Cerebellar cortex (tissue), 1 donor: Measurements from ENCODE around the gene NPLOC4.
A peak's percentile ranks its signal among the peaks of the same experiment; 100 is the strongest.
"Not testable (repeated sequence)": the region's sequence is repeated elsewhere in the genome, so short reads cannot be mapped to it uniquely, and the experiment has no call there.

ENCODE experiments used
- DNase-seq: peaks from one replicate; pipeline ENCODE4 v3.0.0-alpha.2; 2015; ENCODE audit warnings: low spot score

NPLOC4 gene

GRCh38 chr17:81533339-81534141 is 103.4 kb downstream of the NPLOC4 start:
- DNase-seq: no peak

DNA sequence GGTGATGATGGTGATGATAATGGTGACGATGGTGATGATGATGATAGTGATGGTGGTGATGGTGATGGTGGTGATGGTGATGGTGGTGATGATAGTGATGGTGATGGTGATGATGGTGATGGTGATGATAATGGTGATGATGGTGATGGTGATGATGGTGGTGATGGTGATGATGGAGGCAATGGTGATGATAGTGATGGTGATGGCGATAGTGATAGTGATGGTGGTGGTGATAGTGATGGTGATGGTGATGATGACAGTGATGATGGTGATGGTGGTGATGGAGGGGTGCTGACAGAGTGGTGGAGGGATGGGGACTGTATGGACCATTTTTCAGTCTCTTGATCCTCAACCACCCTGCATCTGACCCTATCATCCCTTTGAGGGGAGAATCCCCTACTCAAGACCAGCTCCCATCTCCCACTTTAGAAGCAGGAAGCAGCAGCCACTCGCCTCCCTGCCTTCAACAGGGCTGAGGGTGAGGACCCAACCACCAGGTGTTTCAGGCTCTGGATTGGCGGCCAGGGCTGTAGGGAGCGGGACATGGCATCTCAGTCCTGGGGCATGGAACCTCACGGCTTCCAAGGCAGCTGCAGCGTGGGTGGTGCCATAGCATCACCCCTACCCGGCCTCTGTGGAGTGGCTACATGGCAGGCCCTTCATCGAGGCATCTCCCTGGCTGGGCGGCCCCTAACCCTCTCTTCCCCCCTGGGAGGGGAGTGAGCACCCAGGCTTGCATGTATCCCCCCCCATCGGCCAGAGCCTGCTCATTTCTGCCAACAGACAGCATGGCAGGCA is 104.2 kb downstream of the NPLOC4 start:
- no peak for DNase-seq

GRCh38 chr17:81531998-81532404 is 104.9 kb downstream of the NPLOC4 start:
- DNase-seq: not testable (repeated sequence)

- not testable (repeated sequence) for DNase-seq
Observed at GRCh38 chr17:81531013-81531412, 105.9 kb downstream of the NPLOC4 start.

DNA sequence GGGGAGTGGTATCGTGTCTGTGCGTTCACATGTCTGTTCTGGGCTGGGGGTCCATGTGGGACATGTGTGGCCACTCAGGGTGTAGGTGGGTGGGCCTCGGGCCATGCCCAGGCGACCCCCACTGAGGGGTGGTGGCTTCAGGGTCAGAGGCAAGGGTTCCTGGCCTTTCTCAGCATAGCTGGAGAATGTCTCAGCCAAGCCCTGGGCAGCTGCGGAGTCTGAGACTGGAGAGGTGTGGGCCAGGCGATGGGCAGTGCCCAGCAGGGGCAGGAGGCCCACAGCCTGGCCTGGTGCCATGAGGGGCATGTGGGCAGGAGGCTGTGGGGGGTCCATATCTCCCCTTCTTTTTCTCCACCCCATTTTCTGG is 107.5 kb downstream of the NPLOC4 start:
- no peak for DNase-seq

- DNase-seq: no peak
Observed at GRCh38 chr17:81528651-81529436, 108.1 kb downstream of the NPLOC4 start.

DNA sequence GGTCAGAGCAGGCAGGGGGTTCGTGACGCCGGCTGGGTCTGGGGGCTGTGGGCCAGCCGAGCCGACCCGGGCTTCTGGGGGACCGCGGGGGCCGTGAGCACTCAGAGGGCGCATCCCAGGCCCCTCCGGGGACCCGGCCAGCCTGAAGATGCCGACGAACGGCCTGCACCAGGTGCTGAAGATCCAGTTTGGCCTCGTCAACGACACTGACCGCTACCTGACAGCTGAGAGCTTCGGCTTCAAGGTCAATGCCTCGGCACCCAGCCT is 108.6 kb downstream of the NPLOC4 start:
- DNase-seq: no peak

DNA sequence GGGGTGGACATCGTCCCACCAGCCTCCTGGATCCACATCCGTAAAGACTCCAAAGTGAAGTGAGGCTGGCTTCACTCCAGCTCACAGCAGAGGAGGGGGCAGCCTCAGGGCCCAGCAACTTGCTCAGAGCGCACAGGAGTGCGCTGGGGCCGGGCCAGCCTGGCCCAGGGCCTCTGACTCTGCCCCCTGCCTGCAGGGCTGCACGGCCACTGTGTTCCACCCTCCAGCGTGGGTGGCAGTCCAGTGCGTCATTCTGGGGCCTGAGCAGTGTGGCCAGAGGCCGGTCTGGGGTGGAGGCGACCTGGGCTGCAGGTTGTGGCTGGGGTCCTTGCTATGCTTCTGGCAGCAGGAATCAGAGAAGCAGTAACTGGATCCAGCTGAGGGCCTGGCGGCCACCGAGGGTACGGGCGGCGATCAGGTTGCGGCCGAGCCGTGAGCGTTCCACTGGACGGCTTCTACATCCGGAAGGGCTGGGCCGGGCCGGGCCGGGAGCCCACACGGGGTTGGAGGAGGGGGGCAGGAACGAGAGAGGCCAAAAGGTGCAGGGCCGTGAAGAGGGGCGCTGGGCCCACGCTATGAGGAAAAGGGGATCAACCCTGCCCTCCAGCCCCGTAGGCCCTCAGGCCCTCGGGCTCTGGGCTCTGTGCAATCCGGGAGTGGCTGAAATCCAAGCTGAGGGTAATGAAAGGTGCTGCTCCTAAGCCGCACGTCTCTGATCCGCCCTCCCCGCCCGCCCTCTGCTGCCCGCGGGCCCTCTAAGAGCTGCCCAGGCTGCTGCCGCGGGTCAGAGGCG is 109.1 kb downstream of the NPLOC4 start, which contains the start of gene FSCN2:
Gene FSCN2, plus strand, starts transcription at position 787 of the 793 bp plus-strand sequence. CDS start 155 bp downstream, outside the sequence.
- no peak for DNase-seq

DNA sequence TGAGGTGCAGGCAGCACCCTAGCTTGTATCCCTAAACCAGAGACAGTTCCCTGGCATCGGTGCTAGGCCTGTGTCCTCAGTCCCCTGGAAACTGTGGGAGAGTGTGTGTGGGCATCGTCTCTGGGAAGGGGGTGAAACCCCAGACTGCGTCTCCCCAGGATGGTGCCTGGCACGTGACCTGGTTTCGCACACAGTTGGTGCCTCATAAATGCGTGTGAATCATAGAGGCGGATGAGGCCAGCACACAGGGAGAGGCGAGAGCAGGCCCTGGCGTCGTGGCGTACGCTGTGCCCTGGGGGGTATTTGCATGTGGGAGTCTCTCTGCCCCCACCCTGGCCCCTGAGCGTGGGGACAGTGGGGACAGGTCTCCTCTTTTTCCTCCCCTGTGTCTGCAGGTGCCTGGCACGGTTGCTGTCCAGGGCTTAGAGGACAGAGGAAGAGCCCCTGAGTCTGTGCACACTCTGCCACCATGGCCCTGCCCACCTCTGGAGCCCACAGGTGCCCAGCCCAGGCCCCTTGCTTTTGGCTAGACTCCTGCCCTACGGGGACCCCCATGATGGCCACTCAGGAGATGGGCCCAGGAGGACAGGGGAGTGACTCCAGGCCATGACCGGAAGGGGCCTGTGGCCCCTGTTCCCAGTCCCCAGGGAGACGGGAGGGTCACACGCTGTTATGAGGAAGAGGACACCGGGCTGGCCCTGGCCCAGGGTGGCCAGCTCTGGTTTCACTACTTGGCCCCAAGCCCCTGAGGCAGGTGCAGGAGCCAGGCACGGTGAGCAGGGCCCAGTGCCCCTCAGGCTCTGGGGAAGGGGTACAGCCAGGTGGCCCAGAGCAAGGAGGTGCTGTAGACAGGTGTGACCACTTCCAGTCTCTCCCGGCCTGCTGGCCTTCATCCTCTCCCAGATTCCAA is 110.0 kb downstream of the NPLOC4 start:
- DNase-seq: no peak

- no peak for DNase-seq
Observed at GRCh38 chr17:81524865-81525159, 112.1 kb downstream of the NPLOC4 start.

DNA sequence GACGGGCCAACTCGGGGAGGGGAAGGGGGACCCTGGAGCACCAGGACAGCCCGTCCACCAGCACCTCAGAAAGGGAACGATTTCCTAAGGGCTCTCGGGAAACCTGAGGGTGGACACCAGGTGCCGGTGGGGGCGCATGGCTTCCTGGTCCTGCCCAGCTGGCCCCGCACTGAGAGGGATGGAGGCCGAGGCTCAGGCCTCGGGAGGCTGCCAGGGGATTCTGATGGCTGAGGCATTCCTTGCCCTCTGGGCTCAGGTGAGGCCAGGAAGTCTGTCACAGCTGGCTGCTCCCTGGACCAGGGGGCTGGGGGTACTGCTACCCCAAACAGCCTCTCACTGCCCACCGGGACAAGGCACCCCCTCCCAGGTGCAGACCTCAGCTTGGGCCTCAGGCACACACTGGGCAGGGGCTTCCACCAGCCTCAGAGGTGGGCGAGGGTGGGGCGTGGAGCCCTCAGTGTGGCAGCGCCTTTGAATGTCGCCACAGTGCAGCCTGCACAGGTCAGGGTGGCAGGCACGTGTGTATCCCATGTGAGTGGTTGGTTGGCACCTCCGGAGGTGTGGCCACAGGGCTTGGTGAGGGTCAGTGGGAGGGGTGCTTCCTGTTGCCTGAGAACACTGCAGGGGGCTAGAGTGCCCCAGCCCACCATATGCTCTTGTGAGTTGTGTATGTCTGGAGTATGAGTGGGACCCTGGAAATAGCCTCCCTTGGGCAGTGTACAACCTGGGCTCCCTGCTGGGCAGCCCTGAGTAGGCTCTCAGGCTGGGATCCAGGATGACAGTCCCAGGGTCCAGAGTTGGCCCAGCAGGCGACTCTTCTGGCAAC is 112.7 kb downstream of the NPLOC4 start:
- no peak for DNase-seq

DNA sequence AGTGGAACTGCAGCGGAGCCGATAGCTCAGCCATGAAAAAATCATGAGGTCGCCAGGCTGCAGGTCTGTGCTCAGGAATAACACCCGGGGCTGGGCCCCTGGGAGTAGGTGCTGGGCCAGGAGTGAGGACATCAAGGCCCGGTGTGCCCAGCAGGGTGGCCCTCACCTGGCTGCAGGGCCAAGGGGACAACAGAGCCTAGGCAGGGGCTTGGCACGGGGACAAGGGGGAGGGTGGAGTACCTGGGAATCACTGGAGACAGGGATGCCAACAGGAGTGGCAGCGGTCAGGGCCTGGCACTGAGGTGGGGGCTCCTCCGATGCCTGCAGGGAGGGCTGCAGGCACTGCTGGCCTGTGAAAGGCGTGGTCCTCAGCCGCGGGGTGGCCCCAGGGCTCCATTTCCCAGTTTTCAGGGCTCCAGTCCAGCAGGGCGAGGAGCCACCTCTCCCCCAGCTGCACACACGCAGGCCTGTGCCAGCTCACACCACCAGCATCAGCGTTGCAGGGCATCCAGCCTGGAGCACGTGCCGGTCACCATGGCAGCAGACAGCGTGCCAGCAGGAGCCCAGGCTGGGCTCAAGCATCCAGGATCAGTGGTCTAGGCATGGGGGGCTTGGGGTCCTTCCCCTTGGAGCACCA is 113.4 kb downstream of the NPLOC4 start:
- no peak for DNase-seq

DNA sequence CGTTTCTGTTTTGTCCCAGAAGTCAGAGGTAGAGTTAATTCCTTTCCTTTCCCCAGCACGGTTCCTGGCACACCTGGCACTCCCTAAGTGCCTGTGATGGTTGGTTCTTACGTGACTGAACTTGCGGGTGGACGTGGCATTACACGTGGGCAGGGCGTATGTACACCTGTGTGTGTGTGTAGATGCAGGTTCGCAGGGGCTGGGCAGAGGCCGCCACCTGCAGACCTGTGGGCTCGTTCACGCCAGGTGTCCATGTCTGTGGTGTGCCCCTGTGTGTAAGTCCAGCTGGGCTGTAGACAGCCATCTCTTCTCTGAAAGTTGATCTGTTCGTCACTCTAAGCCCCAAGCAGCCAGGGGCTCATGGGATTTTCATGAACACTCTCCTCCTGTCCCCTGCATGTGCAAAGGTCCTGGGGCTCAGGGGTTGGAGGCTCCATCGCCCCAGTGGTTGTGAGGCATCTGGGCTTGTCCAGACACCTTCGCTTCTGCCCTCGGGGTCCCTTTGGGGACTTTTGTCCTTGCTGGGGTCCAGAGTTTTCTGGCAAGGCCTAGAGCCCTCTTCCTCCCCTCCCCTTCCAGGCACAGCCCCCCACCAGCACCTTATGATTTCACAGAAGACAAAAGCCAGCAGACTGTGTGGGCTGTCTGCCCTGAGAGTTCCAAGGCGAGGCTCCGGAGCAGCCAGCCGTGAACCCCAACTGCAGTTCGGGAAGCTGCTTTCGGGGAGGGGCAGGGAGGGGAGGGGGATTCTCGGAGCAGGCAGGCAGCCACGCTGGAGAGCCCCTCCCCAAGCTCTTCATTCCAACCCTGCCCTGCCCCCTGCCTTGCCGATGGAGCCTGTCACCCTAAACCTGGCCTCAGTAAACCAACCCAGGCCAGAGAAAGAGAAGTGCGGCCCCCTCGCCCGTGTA is 114.2 kb downstream of the NPLOC4 start:
- DNase-seq: peak; percentile 57

- DNase-seq: no peak
Observed at GRCh38 chr17:81520021-81520901, 116.7 kb downstream of the NPLOC4 start.

DNA sequence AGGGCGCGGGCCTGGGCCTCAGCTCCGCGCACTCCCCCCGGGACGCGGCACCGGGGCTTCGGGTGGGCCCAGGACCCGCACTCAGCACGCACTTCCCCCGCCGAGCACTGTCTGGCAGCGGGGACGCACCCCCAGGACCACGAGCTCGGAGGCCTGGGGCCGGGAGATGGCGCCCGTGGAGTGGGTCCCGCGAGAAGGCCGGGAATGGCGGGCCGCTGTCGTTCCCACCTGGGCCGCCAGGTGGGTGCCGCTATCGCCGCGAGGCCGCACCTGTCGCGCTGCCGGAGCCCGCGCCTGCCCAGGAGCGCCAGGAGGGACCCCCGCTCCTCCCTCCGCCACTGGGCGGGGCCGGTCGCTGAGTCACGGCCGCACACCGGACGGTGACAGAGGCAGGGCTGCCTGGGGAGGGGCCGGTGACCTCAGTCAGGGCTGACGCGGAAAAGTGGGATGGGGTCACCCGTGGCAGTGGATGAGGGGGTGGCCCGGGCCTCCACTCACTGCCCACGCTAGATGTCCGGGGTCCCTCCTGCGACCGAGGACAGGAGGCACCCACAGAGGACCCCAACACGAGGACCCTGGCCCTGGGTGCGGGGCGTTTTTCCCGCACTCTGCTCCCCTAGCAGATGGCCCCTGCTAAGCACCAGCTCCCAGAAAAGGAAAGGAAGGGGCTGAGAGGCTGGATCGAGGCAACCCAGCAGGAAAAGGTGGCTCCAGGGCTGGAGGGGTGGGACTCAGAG is 117.5 kb downstream of the NPLOC4 start:
- no peak for DNase-seq

DNA sequence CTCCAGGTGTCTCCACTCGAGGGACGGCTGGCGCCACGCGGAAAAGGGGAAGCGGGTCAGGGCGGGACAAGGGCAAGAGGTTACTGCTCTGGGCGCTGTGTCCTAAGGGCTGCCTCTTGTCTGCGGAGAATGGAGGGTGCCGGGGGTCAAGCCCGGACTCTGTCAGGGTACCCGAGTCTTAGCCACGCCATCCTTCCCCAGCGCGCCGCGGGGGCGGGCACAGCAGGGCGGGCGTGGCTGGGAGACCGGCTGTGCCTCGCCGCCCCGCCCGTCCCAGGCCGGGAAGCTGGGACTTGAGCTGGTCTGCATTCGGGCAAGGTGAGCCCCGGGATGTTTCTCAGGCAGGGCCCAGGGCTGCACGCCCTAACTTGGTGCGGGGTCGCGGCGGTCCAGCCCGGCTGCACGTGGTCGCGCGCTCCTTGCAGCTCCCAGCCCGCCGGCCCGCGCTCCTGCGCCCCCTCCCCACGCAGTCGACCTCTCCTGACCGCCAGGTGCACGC is 118.1 kb downstream of the NPLOC4 start:
- no peak for DNase-seq
